ENCODE results near the gene PIEZO2. TPM values are rescaled to one million over a fixed set of nuclear protein-coding genes. Genes with fewer than 3 reads are reported as not detected.
"Not testable (repeated sequence)": the region's sequence is repeated elsewhere in the genome, so short reads cannot be mapped to it uniquely, and the experiment has no call there.

Gene PIEZO2
- total and polyA plus RNA-seq, 7 donors, result 0.03 to 0.64 (median 0.13) TPM

- intact Hi-C loops (cut with DNase I), result loop anchor here in 1 of 2 donors (5.0 kb wide), 1 partner anchor 51 kb away; no protein-coding TSS in a partner anchor
- Histone ChIP-seq H3K4me3 (no peak overlapping the region), H3K9me3 (no peaks in the 10 kb centered on the region), H3K27me3 (ENCODE audit: insufficient read depth in 3 of 3, low read length in 2 of 3) (peaks cover 0 to 3% (median 0%) of the 10 kb centered on the region in 3 donors), H3K36me3 (ENCODE audit: insufficient read depth in 1 of 2, low read depth in 1 of 2) (no peaks in the 10 kb centered on the region), H3K27ac (no peak overlapping the region), H3K4me1 (no peaks in the 10 kb centered on the region)
- TF ChIP-seq, protein P1, sequence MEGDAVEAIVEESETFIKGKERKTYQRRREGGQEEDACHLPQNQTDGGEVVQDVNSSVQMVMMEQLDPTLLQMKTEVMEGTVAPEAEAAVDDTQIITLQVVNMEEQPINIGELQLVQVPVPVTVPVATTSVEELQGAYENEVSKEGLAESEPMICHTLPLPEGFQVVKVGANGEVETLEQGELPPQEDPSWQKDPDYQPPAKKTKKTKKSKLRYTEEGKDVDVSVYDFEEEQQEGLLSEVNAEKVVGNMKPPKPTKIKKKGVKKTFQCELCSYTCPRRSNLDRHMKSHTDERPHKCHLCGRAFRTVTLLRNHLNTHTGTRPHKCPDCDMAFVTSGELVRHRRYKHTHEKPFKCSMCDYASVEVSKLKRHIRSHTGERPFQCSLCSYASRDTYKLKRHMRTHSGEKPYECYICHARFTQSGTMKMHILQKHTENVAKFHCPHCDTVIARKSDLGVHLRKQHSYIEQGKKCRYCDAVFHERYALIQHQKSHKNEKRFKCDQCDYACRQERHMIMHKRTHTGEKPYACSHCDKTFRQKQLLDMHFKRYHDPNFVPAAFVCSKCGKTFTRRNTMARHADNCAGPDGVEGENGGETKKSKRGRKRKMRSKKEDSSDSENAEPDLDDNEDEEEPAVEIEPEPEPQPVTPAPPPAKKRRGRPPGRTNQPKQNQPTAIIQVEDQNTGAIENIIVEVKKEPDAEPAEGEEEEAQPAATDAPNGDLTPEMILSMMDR (IDR thresholded peaks at IDR 0.05), result no peak
- DNase-seq (no peak), ATAC-seq (no peak)
- WGBS, 3 donors, result 91 to 95% (median 91%) methylated on average over 23 of the region's 23 CpGs
Measured at GRCh38 chr18:10916387-10916786, 233.0 kb downstream of the PIEZO2 start.

DNA sequence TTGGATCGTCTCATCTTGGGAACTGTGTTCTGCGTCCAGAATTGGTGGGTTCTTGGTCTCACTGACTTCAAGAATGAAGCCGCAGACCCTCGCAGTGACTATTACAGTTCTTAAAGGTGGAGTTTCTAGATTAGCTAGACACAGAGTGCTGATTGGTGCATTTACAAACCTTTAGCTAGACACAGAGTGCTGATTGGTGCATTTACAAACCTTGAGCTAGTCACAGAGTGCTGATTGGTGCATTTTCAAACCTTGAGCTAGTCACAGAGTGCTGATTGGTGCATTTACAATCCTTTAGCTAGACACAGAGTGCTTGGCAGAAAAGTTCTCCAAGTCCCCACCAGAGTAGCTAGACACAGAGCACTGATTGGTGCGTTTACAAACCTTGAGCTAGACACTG is 233.6 kb downstream of the PIEZO2 start:
- DNase-seq; H3K27ac ChIP-seq; H3K4me1 ChIP-seq; H3K9me3 ChIP-seq; ATAC-seq; H3K27me3 ChIP-seq (ENCODE audit: insufficient read depth in 3 of 3, low read length in 2 of 3); H3K4me3 ChIP-seq; H3K36me3 ChIP-seq (ENCODE audit: insufficient read depth in 1 of 2, low read depth in 1 of 2): not testable (repeated sequence)
- 96 to 98% (median 97%) methylated on average over 5 of the region's 5 CpGs for WGBS, 3 donors
- intact Hi-C loops (cut with DNase I), result loop anchor here in 1 of 2 donors (5.0 kb wide), 1 partner anchor 52 kb away; no protein-coding TSS in a partner anchor

DNA sequence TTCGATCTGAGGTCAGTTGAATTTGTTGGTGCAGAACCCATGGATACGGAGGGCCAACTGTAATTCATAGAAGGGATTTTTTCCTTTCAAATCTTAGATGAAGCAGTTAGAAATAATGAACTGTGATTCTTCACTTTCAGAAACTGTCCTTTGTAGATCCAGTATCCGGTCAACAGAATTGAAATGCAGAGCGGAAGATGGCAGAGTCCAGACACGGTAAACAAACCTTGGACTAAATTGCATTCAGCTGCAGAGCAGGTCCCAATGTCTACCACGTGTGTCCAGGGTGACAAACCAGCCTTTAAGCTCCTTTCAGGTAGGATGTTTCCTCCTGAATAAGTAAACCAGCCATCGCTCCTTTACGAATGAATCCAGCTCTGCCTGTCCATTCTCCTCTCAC is 234.8 kb downstream of the PIEZO2 start:
- not testable (repeated sequence) for ATAC-seq, H3K4me1 ChIP-seq
- WGBS, 3 donors, result 86 to 92% (median 88%) methylated on average over 6 of the region's 8 CpGs

DNA sequence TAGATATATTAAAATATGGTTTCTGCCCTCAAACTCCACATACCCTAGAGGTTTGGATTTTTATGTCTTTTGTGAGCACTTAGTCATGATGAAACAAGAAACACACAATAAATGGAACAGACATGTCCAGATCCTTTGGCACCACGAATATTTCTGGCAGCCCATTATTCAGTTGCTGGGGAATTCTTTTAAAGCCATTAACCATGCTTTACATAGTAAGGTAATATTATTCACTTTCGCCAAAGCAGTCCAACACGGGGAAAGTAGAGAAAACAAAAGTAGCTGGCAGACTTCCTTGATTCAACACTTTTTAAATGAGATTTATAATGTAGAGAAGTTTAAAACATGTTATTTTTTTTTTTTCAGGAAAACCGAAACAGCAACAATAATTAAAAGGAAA is 235.4 kb downstream of the PIEZO2 start:
- 39 to 54% (median 44%) methylated on average over 4 of the region's 4 CpGs for WGBS, 3 donors
- H3K9me3 ChIP-seq, result no peaks in the 10 kb centered on the region
- H3K27ac ChIP-seq, result no peak overlapping the region
- ATAC-seq, result no peak
- no peaks in the 10 kb centered on the region for H3K36me3 ChIP-seq (ENCODE audit: insufficient read depth in 1 of 2, low read depth in 1 of 2)
- no peak for DNase-seq
- H3K4me3 ChIP-seq, result no peak overlapping the region
- TF ChIP-seq, protein P1 (IDR thresholded peaks at IDR 0.05), result no peak
- intact Hi-C loops (cut with DNase I), result no loop called here
- H3K27me3 ChIP-seq (ENCODE audit: insufficient read depth in 3 of 3, low read length in 2 of 3), result no peaks in the 10 kb centered on the region
- H3K4me1 ChIP-seq, result no peaks in the 10 kb centered on the region

More for the DNA sequence above, 234.8 kb downstream of the PIEZO2 start:
- not testable (repeated sequence) for DNase-seq; H3K36me3 ChIP-seq (ENCODE audit: insufficient read depth in 1 of 2, low read depth in 1 of 2); H3K27ac ChIP-seq; H3K9me3 ChIP-seq; H3K27me3 ChIP-seq (ENCODE audit: insufficient read depth in 3 of 3, low read length in 2 of 3); H3K4me3 ChIP-seq
- intact Hi-C loops (cut with DNase I), result loop anchor here in 1 of 2 donors (5.0 kb wide), 1 partner anchor 53 kb away; no protein-coding TSS in a partner anchor

DNA sequence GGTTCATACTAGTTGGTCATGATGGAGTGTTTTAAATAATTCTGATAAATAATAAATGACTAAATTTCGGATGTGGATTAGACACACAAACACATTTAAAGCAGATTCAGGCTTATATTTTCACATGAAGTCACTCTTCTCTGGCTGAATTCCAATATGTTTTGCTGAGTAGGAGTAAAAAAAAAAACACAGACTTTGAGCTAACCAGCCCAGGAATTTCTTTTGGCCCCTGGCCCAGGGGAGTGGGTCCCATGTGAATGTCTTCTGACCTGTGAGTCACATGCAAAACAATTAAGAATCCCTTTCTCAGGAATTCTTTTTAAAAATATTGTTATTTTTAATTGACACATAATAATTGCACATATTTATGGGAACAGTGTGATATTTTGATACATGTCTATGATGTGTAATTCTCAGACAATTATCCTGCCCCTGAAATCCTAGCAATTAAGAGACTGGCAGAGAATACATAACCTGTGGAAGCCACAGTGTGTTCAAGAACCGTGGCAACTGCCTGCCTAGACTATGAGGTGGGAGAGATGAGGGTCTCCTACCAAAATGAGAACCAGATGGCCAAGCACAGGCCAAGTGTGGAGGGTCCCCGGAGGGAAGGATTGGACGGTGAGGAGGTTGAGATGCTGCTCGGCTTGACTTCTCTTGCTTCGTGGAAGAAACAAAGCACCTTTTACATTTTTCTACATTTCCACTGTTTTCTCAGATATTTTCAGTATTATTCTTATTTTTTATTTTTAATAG is 236.4 kb downstream of the PIEZO2 start:
- no peaks in the 10 kb centered on the region for H3K36me3 ChIP-seq (ENCODE audit: insufficient read depth in 1 of 2, low read depth in 1 of 2)
- no peaks in the 10 kb centered on the region for H3K4me1 ChIP-seq
- no peak overlapping the region for H3K4me3 ChIP-seq
- no peak overlapping the region for H3K27ac ChIP-seq
- no peaks in the 10 kb centered on the region for H3K27me3 ChIP-seq (ENCODE audit: insufficient read depth in 3 of 3, low read length in 2 of 3)
- H3K9me3 ChIP-seq, result no peaks in the 10 kb centered on the region
- 50 to 53% (median 52%) methylated on average over 6 of the region's 6 CpGs for WGBS, 3 donors
- intact Hi-C loops (cut with DNase I), result no loop called here
- ATAC-seq (no peak), DNase-seq (peak in 1 of 2 donors; percentile 36)
- TF ChIP-seq, protein P1 (IDR thresholded peaks at IDR 0.05), result no peak

All from psoas muscle (tissue), 8 donors.